CD8-positive, alpha-beta memory T cell (primary cell): ENCODE data around the gene ARMC8. TPM values are rescaled to one million over a fixed set of nuclear protein-coding genes. Genes with fewer than 3 reads are reported as not detected.
"Not testable (repeated sequence)": the region's sequence is repeated elsewhere in the genome, so short reads cannot be mapped to it uniquely, and the experiment has no call there.

Experiments used
- CTCF ChIA-PET: fragments of 350-600 bp; sonication (Branson Sonifier 250); formaldehyde crosslinking; loops from one replicate; lab custom pipeline; 2021; ENCODE audit warnings: antibody characterized with exemption; lab: Charles Lee
- POLR2A ChIA-PET: fragments of 350-600 bp; sonication (Branson Sonifier 250); formaldehyde crosslinking; loops from one replicate; lab custom pipeline; 2021; ENCODE audit warnings: antibody characterized with exemption; lab: Charles Lee
- DNase-seq, 5 donors: peaks; one replicate each; pipeline versions ENCODE4 v3.0.0 to v3.0.0-alpha.2; 2020 to 2022; ENCODE audit warnings: mixed read lengths in 1 of 5
- H3K27ac ChIP-seq: one replicate; pipeline ENCODE4 v1.7.0; 2013; ENCODE audit warnings: low read depth, mild to moderate bottlenecking, low read length, moderate library complexity
- H3K27me3 ChIP-seq: 2 replicates; pipeline ENCODE4 v1.7.0; 2013; ENCODE audit warnings: low read length, mild to moderate bottlenecking; ENCODE audit not compliant: insufficient read depth, poor library complexity, severe bottlenecking
- H3K36me3 ChIP-seq: 2 replicates; pipeline ENCODE4 v1.7.0; 2013; ENCODE audit warnings: mild to moderate bottlenecking, low read length, moderate library complexity; ENCODE audit not compliant: insufficient read depth
- H3K4me1 ChIP-seq: 2 replicates; pipeline ENCODE4 v1.7.0; 2013; ENCODE audit warnings: mild to moderate bottlenecking, low read length, moderate library complexity; ENCODE audit not compliant: insufficient read depth
- H3K4me3 ChIP-seq: 2 replicates; pipeline ENCODE4 v1.7.0; 2013; ENCODE audit warnings: mild to moderate bottlenecking, low read length
- H3K9me3 ChIP-seq: 2 replicates; pipeline ENCODE4 v1.7.0; 2013; ENCODE audit warnings: mild to moderate bottlenecking, low read length
- H3K27ac Mint-ChIP-seq, 8 donors: one replicate each; pipeline ENCODE4 v1.8.0; 2020 to 2021; ENCODE audit warnings: mixed read lengths in 8 of 8, mild to moderate bottlenecking in 6 of 8, inconsistent platforms in 3 of 8, moderate library complexity in 3 of 8
- H3K27me3 Mint-ChIP-seq, 2 donors: one replicate each; pipeline ENCODE4 v1.8.0; 2020 to 2021; ENCODE audit warnings: mixed read lengths in 2 of 2, mild to moderate bottlenecking in 1 of 2, moderate library complexity in 1 of 2
- H3K36me3 Mint-ChIP-seq, 3 donors: one replicate each; pipeline ENCODE4 v1.8.0; 2020 to 2021; ENCODE audit warnings: mixed read lengths in 3 of 3, inconsistent platforms in 1 of 3, mild to moderate bottlenecking in 1 of 3
- H3K4me1 Mint-ChIP-seq, 3 donors: one replicate each; pipeline ENCODE4 v1.8.0; 2020 to 2021; ENCODE audit warnings: mixed read lengths in 3 of 3, inconsistent platforms in 1 of 3, mild to moderate bottlenecking in 1 of 3
- H3K4me3 Mint-ChIP-seq, 7 donors: one replicate each; pipeline ENCODE4 v1.8.0; 2020 to 2021; ENCODE audit warnings: mixed read lengths in 7 of 7, mild to moderate bottlenecking in 6 of 7, moderate library complexity in 4 of 7, inconsistent platforms in 2 of 7
- H3K9me3 Mint-ChIP-seq, 5 donors: one replicate each; pipeline ENCODE4 v1.8.0; 2020 to 2022; ENCODE audit warnings: mixed read lengths in 5 of 5, mild to moderate bottlenecking in 3 of 5, moderate library complexity in 2 of 5, inconsistent platforms in 1 of 5
- polyA plus RNA-seq: library from polyadenylated mRNA; unstranded; fragments of 300-500 nt; fragmentation: Illumina TruSeq; gene quantifications from one replicate; pipeline ENCODE4 v1.2.3, GENCODE V29; 2021
- total RNA-seq, 2 experiments: library from RNA; stranded (reverse); gene quantifications; one replicate each; pipeline ENCODE4 v1.2.3, GENCODE V29; 2021

ARMC8 gene, protein sequence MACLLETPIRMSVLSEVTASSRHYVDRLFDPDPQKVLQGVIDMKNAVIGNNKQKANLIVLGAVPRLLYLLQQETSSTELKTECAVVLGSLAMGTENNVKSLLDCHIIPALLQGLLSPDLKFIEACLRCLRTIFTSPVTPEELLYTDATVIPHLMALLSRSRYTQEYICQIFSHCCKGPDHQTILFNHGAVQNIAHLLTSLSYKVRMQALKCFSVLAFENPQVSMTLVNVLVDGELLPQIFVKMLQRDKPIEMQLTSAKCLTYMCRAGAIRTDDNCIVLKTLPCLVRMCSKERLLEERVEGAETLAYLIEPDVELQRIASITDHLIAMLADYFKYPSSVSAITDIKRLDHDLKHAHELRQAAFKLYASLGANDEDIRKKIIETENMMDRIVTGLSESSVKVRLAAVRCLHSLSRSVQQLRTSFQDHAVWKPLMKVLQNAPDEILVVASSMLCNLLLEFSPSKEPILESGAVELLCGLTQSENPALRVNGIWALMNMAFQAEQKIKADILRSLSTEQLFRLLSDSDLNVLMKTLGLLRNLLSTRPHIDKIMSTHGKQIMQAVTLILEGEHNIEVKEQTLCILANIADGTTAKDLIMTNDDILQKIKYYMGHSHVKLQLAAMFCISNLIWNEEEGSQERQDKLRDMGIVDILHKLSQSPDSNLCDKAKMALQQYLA
- 10 to 100 TPM; 43.6 to 47.7 TPM for total RNA-seq
- polyA plus RNA-seq, result 54.4 TPM

GRCh38 chr3:138187296-138188012, at the start of gene ARMC8:
ARMC8 (plus strand) TSS chr3:138187301; CDS start chr3:138187555, 254 bp downstream.
- peaks cover 5% of the 10 kb centered on the region for H3K27me3 ChIP-seq
- Mint-ChIP-seq H3K27ac (peak within 1 kb of the TSS; percentile 87 to 98 (median 96)), H3K4me3 (peak within 1 kb of the TSS; percentile 93 to 99 (median 97)), H3K36me3 (peaks cover 0 to 26% (median 8%) of the 10 kb centered on the region in 3 donors), H3K4me1 (peaks cover 37 to 52% (median 48%) of the 10 kb centered on the region in 3 donors), H3K9me3 (no peaks in the 10 kb centered on the region), H3K27me3 (peaks cover 9 to 14% of the 10 kb centered on the region in 2 donors)
- H3K9me3 ChIP-seq, result no peaks in the 10 kb centered on the region
- H3K36me3 ChIP-seq, result no peaks in the 10 kb centered on the region
- peaks cover 30% of the 10 kb centered on the region for H3K4me1 ChIP-seq
- peak within 1 kb of the TSS; percentile 75 for H3K4me3 ChIP-seq
- peak within 1 kb of the TSS; percentile 94 for H3K27ac ChIP-seq
- DNase-seq, result peak in 2 of 5 donors; percentile 22 to 58
- ChIA-PET POLR2A (interaction anchor here (0.6 to 2.5 kb wide), 3 partner anchors 13 to 44 kb away, joined by 4 to 24 read pairs (median 5); partner anchors contain the start of gene DBR1), CTCF (interaction anchor here (0.6 to 2.4 kb wide), 6 partner anchors 11 to 405 kb away, joined by 3 to 14 read pairs (median 4); partner anchors contain the start of gene DBR1)

DNA sequence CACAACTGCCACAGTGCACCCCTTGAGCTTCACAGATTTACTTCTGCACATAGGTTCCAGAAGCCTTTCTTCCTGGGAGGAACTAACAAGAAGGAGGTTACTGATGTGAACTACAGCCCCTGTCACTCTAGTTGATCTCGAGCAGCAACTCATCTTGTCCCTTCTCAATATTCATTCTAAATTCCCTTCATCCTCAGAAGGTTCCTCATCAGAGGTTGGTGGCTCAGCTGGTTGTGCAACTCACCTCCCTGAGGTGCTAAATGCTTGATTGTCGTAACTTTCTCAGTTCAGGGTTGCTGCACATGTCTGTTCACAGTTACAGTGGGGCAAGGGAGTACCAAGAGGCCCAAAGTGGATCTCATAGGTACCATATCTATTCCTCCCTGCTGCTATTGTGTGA, 49.2 kb upstream of the ARMC8 start:
- Histone ChIP-seq H3K36me3 (no peaks in the 10 kb centered on the region), H3K4me3 (no peak overlapping the region), H3K27ac (no peak overlapping the region), H3K27me3 (no peaks in the 10 kb centered on the region), H3K9me3 (no peaks in the 10 kb centered on the region), H3K4me1 (no peaks in the 10 kb centered on the region)
- ChIA-PET POLR2A (no interaction called here), CTCF (no interaction called here)
- no peaks in the 10 kb centered on the region for H3K36me3 Mint-ChIP-seq
- H3K27ac Mint-ChIP-seq, result no peak overlapping the region
- peaks cover 14 to 41% of the 10 kb centered on the region in 2 donors for H3K27me3 Mint-ChIP-seq
- DNase-seq, result no peak
- no peak overlapping the region for H3K4me3 Mint-ChIP-seq
- no peaks in the 10 kb centered on the region for H3K4me1 Mint-ChIP-seq
- no peaks in the 10 kb centered on the region for H3K9me3 Mint-ChIP-seq

- no peak for DNase-seq
- H3K27me3 Mint-ChIP-seq, result peaks cover 11 to 41% of the 10 kb centered on the region in 2 donors
- H3K4me3 ChIP-seq, result no peak overlapping the region
- no peaks in the 10 kb centered on the region for H3K36me3 Mint-ChIP-seq
- H3K9me3 Mint-ChIP-seq, result no peaks in the 10 kb centered on the region
- no peaks in the 10 kb centered on the region for H3K36me3 ChIP-seq
- no peaks in the 10 kb centered on the region for H3K4me1 ChIP-seq
- no peak overlapping the region for H3K27ac ChIP-seq
- no peaks in the 10 kb centered on the region for H3K9me3 ChIP-seq
- CTCF ChIA-PET, result no interaction called here
- POLR2A ChIA-PET, result no interaction called here
- H3K4me3 Mint-ChIP-seq, result no peak overlapping the region
- no peak overlapping the region for H3K27ac Mint-ChIP-seq
- no peaks in the 10 kb centered on the region for H3K27me3 ChIP-seq
- H3K4me1 Mint-ChIP-seq, result no peaks in the 10 kb centered on the region
These were observed 47.4 kb upstream of the ARMC8 start for GRCh38 chr3:138139691-138140090.

GRCh38 chr3:138140940-138141339, 46.2 kb upstream of the ARMC8 start:
- H3K27me3 ChIP-seq, result no peaks in the 10 kb centered on the region
- DNase-seq, result no peak
- H3K4me1 ChIP-seq, result no peaks in the 10 kb centered on the region
- H3K36me3 ChIP-seq, result no peaks in the 10 kb centered on the region
- H3K9me3 ChIP-seq, result no peaks in the 10 kb centered on the region
- H3K27ac ChIP-seq, result no peak overlapping the region
- Mint-ChIP-seq H3K27me3 (peaks cover 13 to 40% of the 10 kb centered on the region in 2 donors), H3K36me3 (no peaks in the 10 kb centered on the region), H3K4me3 (no peak overlapping the region), H3K4me1 (no peaks in the 10 kb centered on the region), H3K27ac (no peak overlapping the region), H3K9me3 (no peaks in the 10 kb centered on the region)
- ChIA-PET CTCF (no interaction called here), POLR2A (no interaction called here)
- H3K4me3 ChIP-seq, result no peak overlapping the region

GRCh38 chr3:138142181-138142580, 44.9 kb upstream of the ARMC8 start:
- H3K4me3 Mint-ChIP-seq, POLR2A ChIA-PET, H3K4me1 Mint-ChIP-seq, H3K27ac Mint-ChIP-seq, H3K27me3 ChIP-seq, CTCF ChIA-PET, H3K9me3 Mint-ChIP-seq, DNase-seq, H3K9me3 ChIP-seq, H3K36me3 Mint-ChIP-seq, H3K27ac ChIP-seq, H3K36me3 ChIP-seq, H3K4me1 ChIP-seq, H3K4me3 ChIP-seq: not testable (repeated sequence)
- H3K27me3 Mint-ChIP-seq, result peaks cover 13 to 36% of the 10 kb centered on the region in 2 donors

GRCh38 chr3:138148503-138148902, 38.6 kb upstream of the ARMC8 start:
- peaks cover 2 to 6% of the 10 kb centered on the region in 2 donors for H3K27me3 Mint-ChIP-seq
- H3K4me1 Mint-ChIP-seq, result no peaks in the 10 kb centered on the region
- no peaks in the 10 kb centered on the region for H3K36me3 ChIP-seq
- H3K9me3 Mint-ChIP-seq, result peaks cover 2 to 6% (median 5%) of the 10 kb centered on the region in 5 donors
- POLR2A ChIA-PET, result no interaction called here
- no peak for DNase-seq
- no peak overlapping the region for H3K27ac Mint-ChIP-seq
- peaks cover 0 to 2% (median 0%) of the 10 kb centered on the region in 3 donors for H3K36me3 Mint-ChIP-seq
- CTCF ChIA-PET, result no interaction called here
- no peak overlapping the region for H3K4me3 Mint-ChIP-seq
- H3K9me3 ChIP-seq, result no peaks in the 10 kb centered on the region
- no peak overlapping the region for H3K4me3 ChIP-seq
- no peak overlapping the region for H3K27ac ChIP-seq
- no peaks in the 10 kb centered on the region for H3K4me1 ChIP-seq
- H3K27me3 ChIP-seq, result no peaks in the 10 kb centered on the region

- H3K4me3 ChIP-seq, result no peak overlapping the region
- H3K27me3 ChIP-seq, result no peaks in the 10 kb centered on the region
- Mint-ChIP-seq H3K36me3 (peaks cover 0 to 12% (median 0%) of the 10 kb centered on the region in 3 donors), H3K4me1 (no peaks in the 10 kb centered on the region), H3K4me3 (no peak overlapping the region), H3K27ac (no peak overlapping the region), H3K27me3 (peaks cover 0 to 2% of the 10 kb centered on the region in 2 donors), H3K9me3 (peaks cover 6 to 16% (median 13%) of the 10 kb centered on the region in 5 donors)
- no peak for DNase-seq
- no peaks in the 10 kb centered on the region for H3K36me3 ChIP-seq
- POLR2A ChIA-PET, result no interaction called here
- H3K9me3 ChIP-seq, result no peaks in the 10 kb centered on the region
- H3K4me1 ChIP-seq, result no peaks in the 10 kb centered on the region
- CTCF ChIA-PET, result no interaction called here
- no peak overlapping the region for H3K27ac ChIP-seq
These were observed 32.6 kb upstream of the ARMC8 start for GRCh38 chr3:138154534-138154933.
